ENCODE data around the gene RPP40.

The RPP40 gene

GRCh38 chr6:4979426-4979825, 24.4 kb downstream of the RPP40 start:
- Histone ChIP-seq H3K27me3 (ENCODE audit: insufficient read depth, poor library complexity, severe bottlenecking) (no peaks in the 10 kb centered on the region), H3K9me3 (ENCODE audit: severe bottlenecking) (peaks cover 5% of the 10 kb centered on the region), H3K4me1 (ENCODE audit: insufficient read depth, poor library complexity, severe bottlenecking) (no peaks in the 10 kb centered on the region), H3K27ac (ENCODE audit: poor library complexity, severe bottlenecking) (no peak overlapping the region), H3K36me3 (ENCODE audit: low read depth) (no peaks in the 10 kb centered on the region), H3K4me3 (ENCODE audit: severe bottlenecking) (no peak overlapping the region)
- no peak for ATAC-seq (ENCODE audit: low read depth)
- no peak for TF ChIP-seq CTCF (IDR thresholded peaks at IDR 0.05; ENCODE audit: poor library complexity, severe bottlenecking)
- DNase-seq (ENCODE audit: low spot score) = no peak

GRCh38 chr6:4977468-4977867, 26.4 kb downstream of the RPP40 start:
- ATAC-seq (ENCODE audit: low read depth) (no peak), DNase-seq (ENCODE audit: low spot score) (no peak)
- Histone ChIP-seq H3K27me3 (ENCODE audit: insufficient read depth, poor library complexity, severe bottlenecking) (no peaks in the 10 kb centered on the region), H3K36me3 (ENCODE audit: low read depth) (no peaks in the 10 kb centered on the region), H3K27ac (ENCODE audit: poor library complexity, severe bottlenecking) (no peak overlapping the region), H3K9me3 (ENCODE audit: severe bottlenecking) (peaks cover 5% of the 10 kb centered on the region), H3K4me3 (ENCODE audit: severe bottlenecking) (no peak overlapping the region), H3K4me1 (ENCODE audit: insufficient read depth, poor library complexity, severe bottlenecking) (no peaks in the 10 kb centered on the region)
- no peak for TF ChIP-seq CTCF (IDR thresholded peaks at IDR 0.05; ENCODE audit: poor library complexity, severe bottlenecking)

GRCh38 chr6:4975506-4975905, 28.3 kb downstream of the RPP40 start:
- H3K36me3 ChIP-seq (ENCODE audit: low read depth) = no peaks in the 10 kb centered on the region
- no peak overlapping the region for H3K4me3 ChIP-seq (ENCODE audit: severe bottlenecking)
- peaks cover 5% of the 10 kb centered on the region for H3K9me3 ChIP-seq (ENCODE audit: severe bottlenecking)
- H3K4me1 ChIP-seq (ENCODE audit: insufficient read depth, poor library complexity, severe bottlenecking) = no peaks in the 10 kb centered on the region
- no peak for ATAC-seq (ENCODE audit: low read depth)
- no peak for TF ChIP-seq CTCF (IDR thresholded peaks at IDR 0.05; ENCODE audit: poor library complexity, severe bottlenecking)
- DNase-seq (ENCODE audit: low spot score) = no peak
- no peak overlapping the region for H3K27ac ChIP-seq (ENCODE audit: poor library complexity, severe bottlenecking)
- no peaks in the 10 kb centered on the region for H3K27me3 ChIP-seq (ENCODE audit: insufficient read depth, poor library complexity, severe bottlenecking)

GRCh38 chr6:4974962-4975361, 28.9 kb downstream of the RPP40 start:
- H3K27ac ChIP-seq (ENCODE audit: poor library complexity, severe bottlenecking) = no peak overlapping the region
- ATAC-seq (ENCODE audit: low read depth) (no peak), DNase-seq (ENCODE audit: low spot score) (no peak)
- H3K9me3 ChIP-seq (ENCODE audit: severe bottlenecking) = peaks cover 5% of the 10 kb centered on the region
- no peaks in the 10 kb centered on the region for H3K4me1 ChIP-seq (ENCODE audit: insufficient read depth, poor library complexity, severe bottlenecking)
- H3K4me3 ChIP-seq (ENCODE audit: severe bottlenecking) = no peak overlapping the region
- no peaks in the 10 kb centered on the region for H3K27me3 ChIP-seq (ENCODE audit: insufficient read depth, poor library complexity, severe bottlenecking)
- TF ChIP-seq CTCF (IDR thresholded peaks at IDR 0.05; ENCODE audit: poor library complexity, severe bottlenecking) = no peak
- no peaks in the 10 kb centered on the region for H3K36me3 ChIP-seq (ENCODE audit: low read depth)

GRCh38 chr6:4973982-4974745, 29.7 kb downstream of the RPP40 start:
- TF ChIP-seq CTCF (IDR thresholded peaks at IDR 0.05; ENCODE audit: poor library complexity, severe bottlenecking) = no peak
- DNase-seq (ENCODE audit: low spot score) (no peak), ATAC-seq (ENCODE audit: low read depth) (peak; percentile 38; the same call in 1 of the 3 replicates)
- Histone ChIP-seq H3K36me3 (ENCODE audit: low read depth) (no peaks in the 10 kb centered on the region), H3K9me3 (ENCODE audit: severe bottlenecking) (peaks cover under 1% of the 10 kb centered on the region), H3K27ac (ENCODE audit: poor library complexity, severe bottlenecking) (no peak overlapping the region), H3K4me3 (ENCODE audit: severe bottlenecking) (no peak overlapping the region), H3K4me1 (ENCODE audit: insufficient read depth, poor library complexity, severe bottlenecking) (no peaks in the 10 kb centered on the region), H3K27me3 (ENCODE audit: insufficient read depth, poor library complexity, severe bottlenecking) (no peaks in the 10 kb centered on the region)
